ENCODE results near the gene TJP2.

GRCh38 chr9:69248005-69248404 lies 73.9 kb downstream of the TJP2 start:
- no peak for TF ChIP-seq CTCF (IDR thresholded peaks at IDR 0.05; ENCODE audit: insufficient read depth, low read depth, low read length)
- TF ChIP-seq EZH2 (IDR thresholded peaks at IDR 0.05; ENCODE audit: insufficient read depth, low read length), result no peak
